ENCODE data around the gene TMEM109.

Gene TMEM109

DNA sequence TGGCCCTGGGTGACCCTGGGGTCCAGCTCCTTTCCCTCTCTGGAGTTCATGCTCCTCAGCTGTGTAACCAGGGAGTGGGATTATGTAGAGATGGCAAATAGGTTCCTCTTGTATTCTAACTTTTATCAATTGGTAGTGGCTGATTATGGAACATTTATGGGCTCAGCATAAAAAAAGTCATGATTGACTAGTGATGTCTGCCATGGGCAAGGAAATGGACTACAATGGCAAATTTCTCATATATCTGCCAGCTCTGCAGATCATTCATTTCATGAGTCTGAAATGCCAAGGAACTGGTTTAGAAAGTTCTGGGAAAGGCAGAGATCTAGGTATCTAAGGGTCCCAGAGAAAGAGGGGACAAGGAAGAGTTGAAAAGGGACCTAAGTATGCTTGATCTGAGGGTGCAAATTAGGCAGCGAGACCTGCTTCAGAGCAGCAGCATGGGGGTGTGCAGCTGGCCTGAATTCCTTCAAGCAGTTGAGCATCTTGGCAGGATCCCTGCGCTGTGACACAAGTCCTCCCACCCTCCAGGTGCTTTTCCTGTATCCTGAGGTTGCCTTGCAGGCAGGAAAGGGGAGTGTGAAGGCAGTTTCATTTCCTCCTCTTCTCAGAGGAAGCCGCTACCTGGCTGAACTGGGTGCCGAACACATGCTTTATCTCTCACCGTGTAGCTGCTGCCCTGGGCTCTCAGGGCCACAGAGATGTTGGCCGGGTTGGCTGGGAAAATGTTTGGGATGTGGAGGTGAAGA lies 27.6 kb downstream of the TMEM109 start:
- H3K4me3 ChIP-seq (replicated peaks in 1 of 2; ENCODE audit: low read depth in 2 of 2, low read length in 2 of 2), result no peak overlapping the region
- TF ChIP-seq, protein P1, sequence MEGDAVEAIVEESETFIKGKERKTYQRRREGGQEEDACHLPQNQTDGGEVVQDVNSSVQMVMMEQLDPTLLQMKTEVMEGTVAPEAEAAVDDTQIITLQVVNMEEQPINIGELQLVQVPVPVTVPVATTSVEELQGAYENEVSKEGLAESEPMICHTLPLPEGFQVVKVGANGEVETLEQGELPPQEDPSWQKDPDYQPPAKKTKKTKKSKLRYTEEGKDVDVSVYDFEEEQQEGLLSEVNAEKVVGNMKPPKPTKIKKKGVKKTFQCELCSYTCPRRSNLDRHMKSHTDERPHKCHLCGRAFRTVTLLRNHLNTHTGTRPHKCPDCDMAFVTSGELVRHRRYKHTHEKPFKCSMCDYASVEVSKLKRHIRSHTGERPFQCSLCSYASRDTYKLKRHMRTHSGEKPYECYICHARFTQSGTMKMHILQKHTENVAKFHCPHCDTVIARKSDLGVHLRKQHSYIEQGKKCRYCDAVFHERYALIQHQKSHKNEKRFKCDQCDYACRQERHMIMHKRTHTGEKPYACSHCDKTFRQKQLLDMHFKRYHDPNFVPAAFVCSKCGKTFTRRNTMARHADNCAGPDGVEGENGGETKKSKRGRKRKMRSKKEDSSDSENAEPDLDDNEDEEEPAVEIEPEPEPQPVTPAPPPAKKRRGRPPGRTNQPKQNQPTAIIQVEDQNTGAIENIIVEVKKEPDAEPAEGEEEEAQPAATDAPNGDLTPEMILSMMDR (IDR thresholded peaks at IDR 0.05; ENCODE audit: low read depth, low read length), result no peak
- DNase-seq (ENCODE audit: low read depth in 2 of 2), result no peak

DNA sequence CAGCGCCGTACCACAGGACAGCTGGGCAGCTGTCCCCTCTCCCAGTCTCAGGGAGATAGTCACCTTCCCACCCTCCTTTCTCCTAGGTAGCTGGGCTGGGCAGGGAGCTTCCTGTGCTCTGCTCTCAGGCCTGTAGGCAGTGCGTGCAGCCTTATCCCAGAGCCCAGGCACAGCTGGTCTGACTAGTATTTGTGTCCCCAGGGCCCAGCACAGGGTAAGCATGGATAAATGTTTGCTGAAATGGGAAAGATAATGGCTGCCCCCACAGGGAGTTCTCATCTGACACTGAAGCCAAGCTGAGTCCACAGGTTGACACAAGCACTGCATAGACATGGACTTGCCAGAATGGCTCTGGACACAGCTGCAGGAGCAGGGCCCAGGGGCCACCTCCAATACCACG lies 28.3 kb downstream of the TMEM109 start:
- no peak for DNase-seq (ENCODE audit: low read depth in 2 of 2)
- TF ChIP-seq, protein P1 (IDR thresholded peaks at IDR 0.05; ENCODE audit: low read depth, low read length), result no peak
- H3K4me3 ChIP-seq (replicated peaks in 1 of 2; ENCODE audit: low read depth in 2 of 2, low read length in 2 of 2), result no peak overlapping the region

DNA sequence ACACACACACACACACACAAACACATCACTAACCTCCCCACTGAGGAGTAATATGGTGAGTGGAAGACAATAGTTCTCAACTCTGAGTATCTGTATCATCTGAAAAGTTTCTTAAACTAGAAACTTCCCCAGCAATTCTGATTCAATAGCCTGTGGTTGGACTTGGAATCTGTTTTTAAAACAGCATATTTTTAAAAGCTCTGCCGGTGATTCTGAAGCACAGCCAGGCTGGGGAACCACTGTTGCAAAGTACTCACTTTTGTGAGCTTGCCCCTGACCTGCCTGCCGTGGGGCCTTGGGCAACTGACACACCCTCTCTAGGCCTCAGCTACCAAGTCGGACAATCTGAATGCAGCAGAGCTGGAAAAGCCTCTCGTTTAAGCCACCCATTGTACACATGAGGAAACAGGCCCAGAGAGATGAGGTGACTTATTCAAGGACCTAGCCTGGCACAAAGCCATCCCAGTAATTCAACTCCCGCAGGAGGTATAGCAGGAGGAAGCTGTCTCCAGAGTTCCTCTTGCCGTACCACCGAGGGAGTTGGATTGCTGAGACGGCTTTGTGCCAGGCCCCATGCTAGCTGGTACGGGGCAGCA lies 29.1 kb downstream of the TMEM109 start:
- no peak for DNase-seq (ENCODE audit: low read depth in 2 of 2)
- TF ChIP-seq, protein P1 (IDR thresholded peaks at IDR 0.05; ENCODE audit: low read depth, low read length), result no peak
- H3K4me3 ChIP-seq (replicated peaks in 1 of 2; ENCODE audit: low read depth in 2 of 2, low read length in 2 of 2), result no peak overlapping the region

DNA sequence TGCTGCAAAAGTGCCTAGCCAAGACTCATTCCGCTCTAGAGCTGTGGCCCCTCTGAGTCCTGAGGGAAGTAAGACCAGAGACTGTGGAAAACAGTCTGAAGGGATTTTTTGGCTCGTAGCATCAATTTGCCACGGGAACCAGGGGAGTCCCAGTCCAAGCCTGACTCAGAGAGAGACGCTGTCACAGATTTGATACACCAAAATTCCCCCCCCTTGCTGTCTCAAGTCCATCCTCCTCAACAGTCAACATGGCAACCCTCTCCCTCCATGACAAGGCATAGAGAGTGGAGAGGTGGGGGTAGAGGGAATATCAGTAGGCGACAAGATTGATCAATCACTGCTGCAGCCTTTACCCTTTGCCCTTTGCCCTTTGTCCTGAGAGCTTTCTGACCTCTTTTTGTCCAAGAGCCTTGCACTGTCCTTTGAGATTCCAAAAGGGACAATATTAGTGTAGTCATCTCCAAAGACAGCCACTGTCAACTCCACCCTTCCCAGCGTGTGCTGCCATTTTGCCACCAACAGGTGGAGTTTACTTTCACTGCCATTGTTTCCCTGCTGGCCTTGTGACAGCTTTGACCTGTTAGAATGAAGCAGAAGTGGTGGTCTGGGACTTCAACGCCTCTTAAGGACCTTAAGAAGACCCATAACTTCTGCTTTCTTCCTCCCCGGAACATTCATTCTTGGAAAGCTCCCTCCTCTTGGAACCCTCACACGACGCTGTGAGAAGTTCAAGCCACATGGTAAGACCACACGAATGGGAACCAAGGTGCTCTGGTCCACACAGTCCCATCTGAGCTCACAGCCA lies 30.7 kb downstream of the TMEM109 start:
- no peak overlapping the region for H3K4me3 ChIP-seq (replicated peaks in 1 of 2; ENCODE audit: low read depth in 2 of 2, low read length in 2 of 2)
- no peak for DNase-seq (ENCODE audit: low read depth in 2 of 2)
- TF ChIP-seq, protein P1 (IDR thresholded peaks at IDR 0.05; ENCODE audit: low read depth, low read length), result peak; percentile 34

DNA sequence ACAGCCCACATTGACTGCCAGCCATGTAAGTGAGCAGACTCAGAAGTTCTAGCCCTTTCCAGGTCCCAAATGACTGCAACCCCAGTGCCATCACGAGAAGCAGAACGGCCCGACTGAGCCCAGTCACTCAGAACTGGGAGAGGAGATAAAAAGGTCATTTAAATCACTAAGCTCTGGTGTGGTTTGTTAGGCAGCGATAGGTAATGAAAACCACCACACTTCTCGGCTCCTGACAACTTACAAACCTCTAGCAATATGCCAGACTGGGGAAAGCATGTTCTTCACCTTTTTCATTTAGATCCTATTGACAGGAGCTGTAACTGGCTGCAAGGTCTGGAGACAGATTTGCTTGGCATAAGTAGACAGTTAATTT lies 31.3 kb downstream of the TMEM109 start:
- DNase-seq (ENCODE audit: low read depth in 2 of 2), result no peak
- no peak overlapping the region for H3K4me3 ChIP-seq (replicated peaks in 1 of 2; ENCODE audit: low read depth in 2 of 2, low read length in 2 of 2)
- TF ChIP-seq, protein P1 (IDR thresholded peaks at IDR 0.05; ENCODE audit: low read depth, low read length), result no peak

DNA sequence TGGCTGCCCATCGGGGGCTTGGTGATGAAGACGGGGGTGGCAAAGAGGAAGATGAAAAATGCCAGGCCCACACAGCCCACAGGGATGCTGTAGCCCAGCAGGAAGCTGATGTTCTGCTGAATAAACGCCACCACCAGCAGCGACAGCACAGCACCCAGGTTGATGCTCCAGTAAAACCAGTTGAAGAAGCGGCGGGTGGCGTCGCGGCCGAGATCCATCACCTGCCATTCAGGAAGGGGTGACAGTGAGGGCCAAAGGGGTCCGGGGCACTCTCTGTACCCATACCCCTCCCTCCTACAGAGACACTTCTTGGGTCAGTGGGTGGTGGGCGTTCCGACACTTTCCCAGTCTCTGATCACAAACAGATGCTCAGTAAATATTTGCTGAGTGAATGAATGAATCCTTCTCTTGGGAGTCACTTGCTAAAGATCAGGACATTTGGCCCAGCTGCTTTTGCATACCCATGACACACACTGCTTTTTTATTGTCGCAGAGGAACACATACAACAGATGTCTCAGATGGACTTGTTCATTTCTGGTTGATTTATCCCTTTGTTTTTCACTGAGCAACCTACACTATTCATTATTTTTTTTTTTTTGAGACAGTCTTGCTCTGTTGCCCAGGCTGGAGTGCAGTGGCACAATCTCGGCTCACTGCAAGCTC lies 32.8 kb downstream of the TMEM109 start:
- no peak for DNase-seq (ENCODE audit: low read depth in 2 of 2)
- TF ChIP-seq, protein P1 (IDR thresholded peaks at IDR 0.05; ENCODE audit: low read depth, low read length), result no peak
- H3K4me3 ChIP-seq (replicated peaks in 1 of 2; ENCODE audit: low read depth in 2 of 2, low read length in 2 of 2), result no peak overlapping the region
